Inferior parietal cortex (tissue), 1 donor: Measurements from ENCODE around the gene RAPGEF6.
"Not testable (repeated sequence)": the region's sequence is repeated elsewhere in the genome, so short reads cannot be mapped to it uniquely, and the experiment has no call there.

Experiments used
- DNase-seq: peaks from one replicate; pipeline ENCODE4 v3.0.0-alpha.2; 2016; ENCODE audit errors: extremely low spot score

The RAPGEF6 gene

DNA sequence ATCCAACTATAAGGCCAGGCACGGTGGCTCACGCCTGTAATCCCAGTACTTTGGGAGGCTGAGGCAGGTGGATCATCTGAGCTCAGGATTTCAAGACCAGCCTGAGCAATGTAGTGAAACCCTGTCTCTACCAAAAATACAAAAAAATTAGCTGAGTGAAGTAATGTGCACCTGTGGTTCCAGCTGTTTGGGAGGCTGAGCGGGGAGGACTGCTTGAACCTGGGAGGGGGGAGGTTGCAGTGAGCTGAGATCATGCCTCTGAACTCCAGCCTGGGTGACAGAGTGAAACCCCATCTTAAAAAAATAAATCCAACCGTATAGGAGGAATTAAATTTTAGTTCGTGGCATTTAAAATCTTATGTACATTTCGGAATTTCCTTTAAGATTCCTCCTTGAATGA lies 247.8 kb downstream of the RAPGEF6 start:
- no peak for DNase-seq

DNA sequence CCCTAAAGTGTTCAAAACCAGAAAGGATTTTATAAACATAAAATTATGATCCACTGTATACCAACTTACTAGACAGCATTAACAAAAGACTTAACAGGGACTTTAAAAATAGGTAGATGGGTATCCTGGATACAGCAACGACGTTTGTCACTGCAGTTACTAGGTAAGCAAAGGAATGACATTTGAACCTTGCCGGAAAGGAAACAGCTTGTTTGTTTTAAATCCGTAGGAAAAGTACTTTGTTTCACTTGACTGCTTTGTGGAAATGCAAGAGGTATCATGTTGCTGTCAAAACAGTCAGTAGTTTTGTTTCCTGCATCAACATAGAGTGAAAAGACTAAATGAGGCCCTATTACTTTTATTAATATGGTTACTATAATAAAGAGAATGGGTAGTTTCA lies 248.2 kb downstream of the RAPGEF6 start:
- DNase-seq, result no peak

DNA sequence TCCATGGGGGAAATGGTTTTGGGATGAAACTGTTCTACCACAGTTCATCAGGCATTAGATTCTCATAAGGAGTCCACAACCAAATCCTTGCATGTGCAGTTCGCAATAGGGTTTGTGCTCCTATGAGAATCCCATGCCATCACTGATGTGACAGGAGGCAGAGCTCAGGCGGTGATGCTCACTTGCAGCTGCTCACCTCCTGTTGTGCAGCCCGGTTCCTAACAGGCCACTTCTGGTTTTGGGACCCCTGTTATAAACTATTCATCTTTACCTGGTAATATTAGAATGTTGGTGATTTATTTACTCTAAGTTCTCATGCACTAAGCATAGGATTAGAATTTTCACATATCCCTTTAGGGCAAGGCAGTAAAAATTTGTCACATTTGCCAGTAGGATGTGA lies 248.9 kb downstream of the RAPGEF6 start:
- DNase-seq, result no peak

DNA sequence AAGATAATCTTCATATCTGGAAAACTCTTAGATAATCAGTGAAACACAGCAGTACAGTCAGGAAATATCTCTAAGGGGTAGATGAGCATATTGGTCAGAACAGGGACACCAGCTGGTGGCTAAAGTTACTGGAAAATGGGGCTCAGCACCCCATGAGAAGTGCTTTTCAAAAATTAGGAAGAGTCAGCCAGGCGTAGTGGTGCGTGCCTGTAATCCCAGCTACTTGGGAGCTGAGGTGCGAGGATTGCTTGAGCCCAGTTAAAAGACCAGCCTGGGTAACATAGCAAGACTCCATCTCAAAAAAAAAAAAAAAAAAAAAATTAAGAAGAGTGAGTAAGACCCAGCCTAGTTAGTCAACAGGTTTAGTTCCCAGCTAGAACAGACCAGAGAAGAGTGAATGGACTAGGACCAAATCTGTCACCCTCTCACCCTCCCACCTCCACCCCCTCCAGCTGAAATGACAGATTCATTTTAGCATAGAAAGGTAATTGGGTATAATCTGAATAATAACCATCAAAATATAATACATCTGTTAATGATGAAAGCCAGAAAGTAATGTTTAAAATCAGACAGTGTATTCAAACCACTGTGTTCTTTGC lies 250.3 kb downstream of the RAPGEF6 start:
- no peak for DNase-seq

DNA sequence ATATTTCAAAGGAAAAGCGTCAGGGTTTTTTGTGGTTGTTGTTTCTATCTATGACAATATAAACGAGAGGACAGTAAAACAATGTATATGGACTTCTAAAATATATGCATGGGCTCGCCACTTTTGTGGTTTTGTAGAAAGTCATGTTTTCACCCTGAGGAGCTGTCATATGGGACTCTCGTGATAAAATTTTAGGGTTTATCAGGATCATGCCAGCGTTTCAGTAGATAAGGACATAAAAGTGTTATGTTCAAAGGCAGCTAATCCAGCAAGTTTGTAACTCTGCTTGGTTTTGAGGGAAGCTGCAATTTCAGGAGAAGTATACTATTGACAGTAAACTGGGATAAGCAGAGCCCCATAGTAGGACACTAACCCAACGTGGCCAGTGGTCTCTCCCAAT lies 250.9 kb downstream of the RAPGEF6 start:
- DNase-seq, result no peak

DNA sequence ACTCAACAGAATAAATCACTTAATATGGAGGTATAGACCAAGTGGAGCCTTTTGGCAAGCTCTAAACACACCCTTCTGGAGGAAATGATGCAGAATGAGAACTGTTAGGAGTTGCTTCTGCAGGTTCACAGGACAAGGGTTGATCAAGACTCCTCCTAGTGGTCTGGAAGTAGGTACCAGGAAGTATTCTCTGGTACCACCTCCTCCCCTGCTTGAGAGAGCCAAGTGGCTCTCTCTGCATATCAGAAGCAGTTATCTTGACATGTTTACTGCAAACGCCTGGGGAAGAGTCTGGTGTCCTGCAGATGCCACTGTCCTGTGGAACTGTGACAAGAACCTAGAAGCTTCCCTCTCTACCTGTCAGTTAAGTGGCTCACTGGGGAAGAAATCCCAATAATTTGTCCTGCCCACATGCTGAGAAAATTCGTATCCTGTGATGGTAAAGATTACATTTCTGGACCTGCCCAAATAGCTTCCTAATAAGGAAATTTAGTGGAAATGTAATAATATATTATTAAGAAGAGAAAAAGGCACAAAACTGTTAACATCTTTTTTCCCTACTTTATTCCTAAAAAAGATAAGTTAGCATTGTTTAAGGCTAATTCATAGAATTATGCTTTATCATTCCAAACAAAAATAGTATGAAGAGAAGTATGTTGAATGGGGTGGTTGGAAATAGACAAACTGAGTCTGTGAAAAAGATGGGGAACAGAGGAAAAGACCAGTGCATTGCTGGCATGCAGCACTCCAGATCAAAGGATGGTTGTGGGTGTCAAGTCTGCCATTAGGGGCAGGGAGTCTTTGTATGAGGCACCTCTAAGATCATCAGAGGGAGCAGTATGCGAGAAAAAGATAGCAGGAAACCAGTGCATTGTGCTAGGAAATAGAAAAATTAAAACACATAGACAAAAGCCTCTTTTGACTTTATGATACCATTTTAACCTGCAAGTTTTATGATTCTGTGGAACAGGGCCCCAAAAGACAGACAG lies 252.3 kb downstream of the RAPGEF6 start:
- DNase-seq, result no peak

DNA sequence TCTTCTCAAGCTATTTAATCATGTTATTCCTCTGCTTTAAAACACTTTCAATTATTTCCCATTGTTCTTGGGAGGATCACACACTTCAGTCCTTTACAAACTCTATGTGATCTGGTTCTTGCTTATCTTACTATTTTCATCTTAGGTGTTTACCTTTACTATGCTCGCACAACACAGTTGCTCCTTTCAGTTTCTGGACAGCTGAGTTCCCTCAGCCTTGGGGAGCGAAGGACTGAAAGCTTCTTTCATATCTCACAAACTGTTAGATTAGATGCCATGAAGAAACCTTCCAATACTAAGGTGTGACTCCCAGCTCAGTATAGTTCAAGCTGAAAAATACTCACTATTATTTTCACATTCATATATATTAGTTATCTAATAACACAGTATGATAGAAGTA lies 253.3 kb downstream of the RAPGEF6 start:
- no peak for DNase-seq

DNA sequence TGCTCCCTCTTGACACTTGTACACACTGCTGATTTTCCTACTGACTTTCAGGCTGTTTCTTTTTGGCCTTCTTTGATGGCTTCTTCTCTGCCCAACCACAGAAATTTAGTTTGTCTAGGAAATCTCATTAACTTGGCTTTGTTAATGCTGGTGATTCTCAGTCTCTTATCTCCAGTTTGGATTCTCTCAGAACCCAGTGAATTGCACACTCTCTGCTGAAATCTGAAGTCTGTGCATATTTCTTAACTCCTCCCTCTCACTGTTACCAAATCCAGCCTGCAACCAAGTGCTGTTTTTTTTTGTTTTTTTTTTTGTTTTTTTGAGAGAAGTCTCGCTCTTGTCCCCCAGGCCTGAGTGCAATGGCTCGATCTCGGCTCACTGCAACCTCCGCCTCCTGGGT lies 254.0 kb downstream of the RAPGEF6 start:
- DNase-seq, result no peak

DNA sequence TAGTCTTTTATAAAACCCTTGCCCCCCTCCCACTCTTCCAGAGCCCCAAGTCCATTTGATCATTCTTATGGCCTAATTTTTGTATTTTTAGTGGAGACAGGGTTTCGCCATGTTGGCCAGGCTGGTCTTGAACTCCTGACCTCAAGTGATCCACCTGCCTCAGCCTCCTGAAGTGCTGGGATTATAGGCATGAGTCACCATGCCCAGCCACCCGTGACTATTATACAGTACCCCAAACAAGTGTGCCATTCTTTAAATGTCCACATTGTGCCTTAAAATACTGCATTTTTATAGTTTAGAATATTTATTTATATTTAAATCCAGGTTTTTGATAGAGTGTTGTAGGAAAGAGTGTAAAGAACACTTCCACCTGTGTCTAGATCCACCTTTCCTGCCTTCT lies 254.8 kb downstream of the RAPGEF6 start:
- DNase-seq, result not testable (repeated sequence)

DNA sequence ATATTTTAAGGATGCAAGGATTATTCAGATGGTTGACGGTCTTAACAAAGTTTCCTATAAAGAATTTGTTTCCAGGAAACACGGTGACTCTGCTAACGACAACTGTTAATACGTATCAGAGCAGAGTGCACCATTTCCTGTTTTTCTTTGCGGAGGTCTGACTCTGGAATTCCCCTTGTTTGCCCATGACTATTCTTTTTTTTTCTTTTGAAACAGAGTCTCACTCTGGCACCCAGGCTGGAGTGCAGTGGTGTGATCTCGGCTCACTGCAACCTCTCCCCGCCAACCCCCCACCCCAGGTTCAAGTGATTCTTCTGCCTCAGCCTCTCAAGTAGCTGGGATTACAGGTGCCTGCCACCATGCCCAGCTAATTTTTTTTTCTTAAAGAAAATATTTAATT lies 255.3 kb downstream of the RAPGEF6 start:
- DNase-seq, result no peak

DNA sequence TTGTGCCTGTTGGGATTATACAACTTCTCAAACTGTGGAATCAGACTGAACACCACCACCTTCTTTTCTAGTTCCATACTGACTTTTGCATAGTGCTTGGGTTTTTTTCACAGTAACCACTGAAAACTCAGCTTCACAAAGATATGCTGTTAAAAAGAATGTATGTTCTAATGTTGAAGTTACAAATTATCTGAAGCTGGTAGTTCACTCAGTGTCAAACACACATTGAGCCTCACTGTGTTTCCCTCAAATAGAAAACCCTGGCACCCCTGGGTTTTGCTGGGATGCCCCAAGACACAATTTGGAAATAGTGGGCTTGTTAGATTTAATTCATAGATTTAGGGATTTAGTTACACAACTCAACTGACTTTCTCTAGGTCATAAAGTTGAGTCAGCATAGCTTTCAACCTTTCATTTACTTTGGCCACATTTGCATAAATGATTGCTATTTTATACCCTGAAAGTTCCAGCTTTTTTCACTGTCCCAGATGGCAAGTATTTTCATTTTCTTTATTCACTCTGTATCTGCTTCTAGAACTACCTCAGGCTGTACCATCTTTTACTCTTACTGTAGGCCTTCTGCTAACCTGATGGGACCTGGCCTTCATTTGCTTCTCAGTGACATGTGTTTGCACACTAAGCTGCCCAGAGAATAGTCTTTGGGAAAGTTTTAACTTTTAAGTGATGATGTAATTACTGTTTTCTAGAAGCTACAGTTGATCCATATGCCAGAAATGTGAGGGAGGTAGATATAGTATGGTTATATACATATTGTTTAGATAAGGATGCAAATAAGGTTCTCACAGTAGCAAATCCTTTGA lies 256.1 kb downstream of the RAPGEF6 start:
- no peak for DNase-seq

DNA sequence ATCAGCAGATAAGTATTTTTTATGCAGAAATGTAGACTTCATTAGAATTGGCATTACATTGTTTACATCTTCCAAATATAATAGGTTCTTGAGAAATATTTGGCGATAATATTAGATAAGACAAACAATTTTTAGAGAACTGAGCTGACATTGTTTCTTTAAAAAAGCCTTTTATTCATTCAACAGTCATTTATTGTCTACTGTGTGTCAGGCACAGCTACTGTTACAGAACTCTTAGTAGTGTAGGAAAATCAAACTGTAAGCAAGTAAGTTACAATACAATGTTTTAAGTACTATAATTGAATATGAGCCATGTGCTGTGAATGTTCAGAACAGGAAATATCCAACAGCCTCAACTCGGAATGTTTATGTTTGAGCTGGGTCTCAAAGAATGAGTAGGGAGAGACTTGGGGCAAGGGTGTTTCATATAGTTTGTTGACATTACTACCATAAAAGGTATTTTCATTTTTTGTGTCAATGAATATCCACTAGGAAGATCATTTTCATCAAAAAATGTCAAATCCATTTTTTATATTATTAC lies 257.2 kb downstream of the RAPGEF6 start:
- no peak for DNase-seq

DNA sequence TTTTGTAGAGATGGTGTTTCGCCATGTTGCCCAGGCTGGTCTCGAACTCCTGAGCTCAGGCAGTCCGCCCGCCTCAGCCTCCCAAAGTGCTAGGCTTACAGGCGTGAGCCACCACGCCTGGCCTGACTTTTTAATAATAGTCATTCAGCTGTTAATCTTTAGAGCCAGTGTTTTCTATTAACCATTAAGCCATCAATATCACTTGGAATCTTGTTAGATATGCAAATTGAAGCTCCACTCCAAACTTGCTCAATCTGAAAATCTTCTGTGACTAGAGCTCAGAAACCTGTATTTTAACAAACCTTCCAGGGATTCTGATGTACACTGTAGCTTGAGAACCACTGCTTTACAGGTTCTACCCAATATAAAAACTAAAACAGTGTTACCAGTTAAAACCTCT lies 257.7 kb downstream of the RAPGEF6 start:
- DNase-seq, result no peak

DNA sequence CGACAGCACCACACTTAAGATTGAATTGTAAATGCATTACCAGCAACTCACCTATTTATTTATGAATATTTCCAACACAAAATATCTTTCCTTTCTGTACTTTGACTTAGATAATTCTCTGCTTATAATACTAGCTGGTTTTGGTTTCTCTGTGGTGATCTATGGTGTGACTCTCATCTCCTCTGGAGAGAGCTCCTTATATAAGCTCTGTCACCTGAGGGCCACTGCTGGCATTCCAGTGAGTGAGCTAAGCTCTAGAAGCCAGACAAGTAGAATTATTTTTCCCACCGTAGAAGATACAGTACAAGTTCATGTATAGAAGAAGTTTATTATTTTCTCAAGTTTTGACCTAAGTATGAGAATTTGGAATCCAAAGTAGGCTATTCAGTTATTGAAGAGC lies 259.7 kb downstream of the RAPGEF6 start:
- DNase-seq, result no peak
